ENCODE results near the gene NHLH2.

NHLH2 gene

DNA sequence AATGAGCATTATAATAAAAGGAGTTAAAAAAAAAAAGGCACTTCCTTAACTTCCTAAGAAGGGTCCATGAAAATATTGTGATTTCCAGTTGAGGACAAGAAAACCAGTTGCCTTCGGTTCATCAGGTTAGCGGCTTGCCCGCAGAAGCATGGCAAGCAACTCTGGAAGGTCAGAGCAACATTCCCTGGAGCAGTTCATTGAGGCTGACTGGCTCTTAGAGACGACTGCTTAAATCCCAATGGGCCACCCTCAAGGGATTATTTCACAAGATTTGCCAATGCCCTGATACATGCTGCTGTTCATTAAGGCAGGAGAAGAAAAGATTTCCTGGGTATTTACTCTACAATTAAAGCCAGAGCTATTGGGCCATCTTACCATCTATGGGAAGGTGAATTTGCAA lies 43.4 kb downstream of the NHLH2 start:
- Histone ChIP-seq H3K27me3 (ENCODE audit: insufficient read depth, low read length) (peaks cover 34% of the 10 kb centered on the region), H3K4me1 (ENCODE audit: control insufficient read depth, insufficient read depth, low read length, unreplicated experiment) (no peaks in the 10 kb centered on the region), H3K27ac (ENCODE audit: low read depth, low read length) (no peak overlapping the region), H3K4me3 (ENCODE audit: low read depth, low read length) (no peak overlapping the region), H3K36me3 (ENCODE audit: insufficient read depth, low read length) (no peaks in the 10 kb centered on the region), H2AFZ (ENCODE audit: low read length, unreplicated experiment) (no peak overlapping the region), H3K79me2 (ENCODE audit: control insufficient read depth, insufficient read depth, low read length, unreplicated experiment) (no peaks in the 10 kb centered on the region)

- peaks cover 37% of the 10 kb centered on the region for H3K27me3 ChIP-seq (ENCODE audit: insufficient read depth, low read length)
- H3K27ac ChIP-seq (ENCODE audit: low read depth, low read length) = no peak overlapping the region
- H3K79me2 ChIP-seq (ENCODE audit: control insufficient read depth, insufficient read depth, low read length, unreplicated experiment) = no peaks in the 10 kb centered on the region
- H3K4me1 ChIP-seq (ENCODE audit: control insufficient read depth, insufficient read depth, low read length, unreplicated experiment) = no peaks in the 10 kb centered on the region
- no peak overlapping the region for H3K4me3 ChIP-seq (ENCODE audit: low read depth, low read length)
- H3K36me3 ChIP-seq (ENCODE audit: insufficient read depth, low read length) = no peaks in the 10 kb centered on the region
- no peak overlapping the region for H2AFZ ChIP-seq (ENCODE audit: low read length, unreplicated experiment)
Observed at GRCh38 chr1:115796897-115797296, 44.0 kb downstream of the NHLH2 start.

DNA sequence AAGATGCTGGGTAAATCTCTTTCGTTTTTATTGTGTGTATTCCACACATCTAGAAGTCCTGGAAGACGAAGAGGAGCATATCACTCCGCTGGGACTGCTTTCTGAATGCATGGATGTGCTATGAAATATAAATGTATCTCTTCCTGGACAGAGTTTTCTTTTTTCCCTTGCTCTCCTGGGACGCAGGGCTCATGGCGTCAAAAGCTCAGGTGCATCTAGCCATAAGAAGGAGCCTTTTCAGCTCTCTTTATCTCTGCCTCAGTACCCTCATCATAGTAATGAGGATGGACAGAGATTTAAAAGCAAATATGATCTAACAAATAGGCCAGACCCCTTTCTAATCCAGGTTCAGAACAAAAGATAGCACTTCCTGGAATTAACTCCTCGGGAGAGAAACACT lies 44.9 kb downstream of the NHLH2 start:
- Histone ChIP-seq H3K27ac (ENCODE audit: low read depth, low read length) (no peak overlapping the region), H3K36me3 (ENCODE audit: insufficient read depth, low read length) (no peaks in the 10 kb centered on the region), H3K79me2 (ENCODE audit: control insufficient read depth, insufficient read depth, low read length, unreplicated experiment) (no peaks in the 10 kb centered on the region), H3K4me1 (ENCODE audit: control insufficient read depth, insufficient read depth, low read length, unreplicated experiment) (no peaks in the 10 kb centered on the region), H2AFZ (ENCODE audit: low read length, unreplicated experiment) (no peak overlapping the region), H3K27me3 (ENCODE audit: insufficient read depth, low read length) (peaks cover 41% of the 10 kb centered on the region), H3K4me3 (ENCODE audit: low read depth, low read length) (no peak overlapping the region)

DNA sequence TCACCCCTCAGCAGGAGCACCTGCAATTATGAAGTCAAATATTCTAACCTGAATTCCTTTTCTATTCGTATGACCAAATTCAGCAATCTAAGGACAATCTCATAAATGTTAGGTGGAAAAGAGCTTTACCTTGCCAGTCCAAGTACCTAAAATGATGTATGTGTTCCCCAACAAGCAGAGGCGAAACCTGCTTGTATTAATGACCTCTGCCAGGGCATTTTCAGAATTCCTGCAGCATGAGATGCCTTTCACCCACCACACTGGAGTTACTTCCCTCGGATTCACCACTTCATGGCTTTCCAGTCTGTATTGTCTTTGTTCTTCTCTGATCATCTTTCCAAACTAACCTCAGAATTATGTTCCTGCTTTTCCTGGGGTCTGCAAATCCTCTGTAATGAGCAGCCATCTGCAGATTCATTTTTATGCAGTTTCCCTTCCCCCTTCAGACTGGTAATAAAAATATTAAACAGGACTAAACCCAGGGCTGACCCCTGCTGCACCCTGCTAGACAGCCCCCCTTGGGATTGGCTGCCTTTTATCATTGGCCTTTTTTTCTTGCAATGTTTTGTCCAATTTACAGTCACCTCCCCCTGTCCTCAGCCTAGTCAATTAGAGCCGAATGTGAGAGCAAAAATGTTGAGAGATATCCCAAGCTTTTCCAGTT lies 45.8 kb downstream of the NHLH2 start:
- Histone ChIP-seq H3K79me2 (ENCODE audit: control insufficient read depth, insufficient read depth, low read length, unreplicated experiment) (no peaks in the 10 kb centered on the region), H3K36me3 (ENCODE audit: insufficient read depth, low read length) (no peaks in the 10 kb centered on the region), H3K4me3 (ENCODE audit: low read depth, low read length) (no peak overlapping the region), H3K27me3 (ENCODE audit: insufficient read depth, low read length) (peaks cover 43% of the 10 kb centered on the region), H2AFZ (ENCODE audit: low read length, unreplicated experiment) (no peak overlapping the region), H3K27ac (ENCODE audit: low read depth, low read length) (no peak overlapping the region), H3K4me1 (ENCODE audit: control insufficient read depth, insufficient read depth, low read length, unreplicated experiment) (no peaks in the 10 kb centered on the region)

GRCh38 chr1:115793162-115793561 lies 47.8 kb downstream of the NHLH2 start:
- H3K4me1 ChIP-seq (ENCODE audit: control insufficient read depth, insufficient read depth, low read length, unreplicated experiment) = no peaks in the 10 kb centered on the region
- no peak overlapping the region for H3K27ac ChIP-seq (ENCODE audit: low read depth, low read length)
- H3K4me3 ChIP-seq (ENCODE audit: low read depth, low read length) = no peak overlapping the region
- H3K79me2 ChIP-seq (ENCODE audit: control insufficient read depth, insufficient read depth, low read length, unreplicated experiment) = no peaks in the 10 kb centered on the region
- no peak overlapping the region for H2AFZ ChIP-seq (ENCODE audit: low read length, unreplicated experiment)
- no peaks in the 10 kb centered on the region for H3K36me3 ChIP-seq (ENCODE audit: insufficient read depth, low read length)
- H3K27me3 ChIP-seq (ENCODE audit: insufficient read depth, low read length) = peaks cover 45% of the 10 kb centered on the region

DNA sequence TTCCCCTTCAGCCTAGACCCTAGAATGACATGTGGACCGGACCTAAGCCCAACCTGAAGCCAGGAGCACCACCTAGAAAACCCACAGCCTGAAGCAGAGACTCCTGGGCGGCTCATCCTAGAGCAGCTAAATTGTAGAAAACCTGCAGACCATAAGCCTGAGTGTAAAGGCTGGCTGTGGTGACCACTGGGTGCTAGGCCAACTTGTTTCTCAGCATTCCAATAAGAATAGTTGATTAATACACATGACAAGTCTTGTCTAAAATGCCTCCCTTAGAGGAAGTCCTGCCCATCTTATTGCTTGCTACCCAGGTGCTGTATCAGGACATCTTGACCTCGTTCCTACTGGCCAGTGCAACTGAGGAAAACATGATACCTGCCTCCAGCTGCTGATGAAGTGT lies 49.1 kb downstream of the NHLH2 start:
- no peak overlapping the region for H3K27ac ChIP-seq (ENCODE audit: low read depth, low read length)
- no peaks in the 10 kb centered on the region for H3K79me2 ChIP-seq (ENCODE audit: control insufficient read depth, insufficient read depth, low read length, unreplicated experiment)
- no peaks in the 10 kb centered on the region for H3K36me3 ChIP-seq (ENCODE audit: insufficient read depth, low read length)
- peaks cover 45% of the 10 kb centered on the region for H3K27me3 ChIP-seq (ENCODE audit: insufficient read depth, low read length)
- no peaks in the 10 kb centered on the region for H3K4me1 ChIP-seq (ENCODE audit: control insufficient read depth, insufficient read depth, low read length, unreplicated experiment)
- H3K4me3 ChIP-seq (ENCODE audit: low read depth, low read length) = no peak overlapping the region
- no peak overlapping the region for H2AFZ ChIP-seq (ENCODE audit: low read length, unreplicated experiment)

DNA sequence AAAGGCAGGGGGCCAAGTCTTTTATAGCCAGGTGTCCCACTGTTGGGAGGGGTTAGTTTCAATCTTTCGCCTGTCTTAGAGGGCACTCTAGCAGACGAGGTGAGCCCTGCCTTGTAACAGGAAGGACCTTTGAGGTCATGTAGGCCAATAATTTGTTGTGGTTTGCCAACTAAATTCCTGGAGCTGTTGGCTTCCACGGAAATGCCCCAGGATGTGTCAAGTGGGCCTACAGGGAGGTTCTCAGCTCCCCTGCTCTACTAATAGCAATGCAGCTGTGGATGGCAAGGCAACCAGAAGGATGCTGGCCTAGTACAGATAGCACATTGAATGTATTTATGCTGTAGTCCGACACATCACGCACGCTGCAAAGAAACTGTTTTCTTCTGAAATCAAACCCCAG lies 50.1 kb downstream of the NHLH2 start:
- Histone ChIP-seq H3K27ac (ENCODE audit: low read depth, low read length) (no peak overlapping the region), H3K36me3 (ENCODE audit: insufficient read depth, low read length) (no peaks in the 10 kb centered on the region)

DNA sequence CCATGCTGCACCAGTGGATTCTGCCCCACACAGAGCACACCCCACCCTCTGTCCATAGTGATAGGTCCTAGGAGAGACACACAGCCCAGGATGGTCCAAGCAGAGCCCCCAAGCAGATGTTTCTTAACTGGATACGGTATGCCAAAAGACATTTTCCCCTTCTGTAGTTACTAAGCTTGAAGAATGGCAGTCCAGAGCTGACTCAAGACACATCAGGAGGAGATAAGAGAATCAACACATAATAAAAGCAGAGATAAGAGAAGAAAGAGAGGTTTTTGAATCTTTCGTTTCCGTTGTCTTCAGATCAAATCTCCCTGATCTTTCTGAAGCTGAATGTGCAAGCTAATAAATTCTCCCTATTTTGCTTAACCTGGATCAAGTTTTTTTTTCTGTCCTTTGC lies 50.6 kb downstream of the NHLH2 start:
- Histone ChIP-seq H3K27ac (ENCODE audit: low read depth, low read length) (no peak overlapping the region), H3K79me2 (ENCODE audit: control insufficient read depth, insufficient read depth, low read length, unreplicated experiment) (no peaks in the 10 kb centered on the region), H2AFZ (ENCODE audit: low read length, unreplicated experiment) (no peak overlapping the region), H3K4me3 (ENCODE audit: low read depth, low read length) (no peak overlapping the region), H3K27me3 (ENCODE audit: insufficient read depth, low read length) (peaks cover 38% of the 10 kb centered on the region), H3K36me3 (ENCODE audit: insufficient read depth, low read length) (no peaks in the 10 kb centered on the region), H3K4me1 (ENCODE audit: control insufficient read depth, insufficient read depth, low read length, unreplicated experiment) (no peaks in the 10 kb centered on the region)

More for the DNA sequence above, 50.1 kb downstream of the NHLH2 start:
- H3K79me2 ChIP-seq (ENCODE audit: control insufficient read depth, insufficient read depth, low read length, unreplicated experiment) = no peaks in the 10 kb centered on the region
- no peak overlapping the region for H3K4me3 ChIP-seq (ENCODE audit: low read depth, low read length)
- H3K27me3 ChIP-seq (ENCODE audit: insufficient read depth, low read length) = peaks cover 43% of the 10 kb centered on the region
- no peaks in the 10 kb centered on the region for H3K4me1 ChIP-seq (ENCODE audit: control insufficient read depth, insufficient read depth, low read length, unreplicated experiment)
- no peak overlapping the region for H2AFZ ChIP-seq (ENCODE audit: low read length, unreplicated experiment)
